ENCODE results near the gene TMEM163.

- TF ChIP-seq POLR2A (IDR thresholded peaks at IDR 0.05) (no peak), CTCF (IDR thresholded peaks at IDR 0.05) (no peak)
Measured at GRCh38 chr2:134669731-134670669, 48.8 kb downstream of the TMEM163 start.

Data from thyroid gland (tissue), 4 donors.